K562 (cell line): ENCODE results near the gene MPPED2. TPM values are rescaled to one million over a fixed set of nuclear protein-coding genes. Genes with fewer than 3 reads are reported as not detected.

ENCODE experiments used
- ATAC-seq: fragments of 200-7000 bp; cut with Tn5 transposase; 3 replicates; pipeline ENCODE4 v1.9.1; 2020; ENCODE audit warnings: moderate library complexity
- BruUV-seq: library from RNA; stranded (reverse); fragments of 400-500 nt; replicated peaks from 2 replicates; lab custom pipeline; 2021; lab: Mats Ljungman, UMichigan
- CTCF ChIA-PET: fragments of 300-600 bp; formaldehyde crosslinking; extraction: SDS; loops from one replicate; lab custom pipeline; 2021; ENCODE audit warnings: low intra/inter-chr PET ratio; lab: Yijun Ruan, JAX
- POLR2A ChIA-PET: fragments of 300-600, 350-650 bp; sonication (Branson Sonifier 250); formaldehyde crosslinking; extraction: SDS; loops from one replicate; lab custom pipeline; 2021; ENCODE audit warnings: antibody characterized with exemption, inconsistent platforms; lab: Yijun Ruan, JAX
- DNase-seq, 4 experiments: peaks; one replicate each; pipeline versions ENCODE4 v3.0.0 to v3.0.0-alpha.2; 2011 to 2018; ENCODE audit warnings: low spot score in 3 of 4, mixed read lengths in 3 of 4; ENCODE audit errors: extremely low read depth in 1 of 4
- FAIRE-seq: peaks from 2 replicates; lab custom pipeline; 2011; peaks lifted over from hg19 to GRCh38; lab: Jason Lieb, UNC
- H2AFZ ChIP-seq: 2 replicates; pipeline ENCODE4 v1.6.0; 2011; ENCODE audit warnings: low read depth, low read length, control low read depth, inconsistent platforms
- H3K27ac ChIP-seq: fragments of 200-600 bp; 3 replicates; pipeline ENCODE4 v1.8.0; 2011; ENCODE audit warnings: low read depth, mild to moderate bottlenecking, control low read depth, inconsistent platforms, low read length, moderate library complexity, mixed read lengths; ENCODE audit errors: extremely low read depth
- H3K27me3 ChIP-seq, 2 experiments: fragments of 300-600 bp in 1 of 2; 2 replicates in 1 of 2; 3 replicates in 1 of 2; pipeline versions ENCODE4 v1.6.0 to v1.8.0; 2011; ENCODE audit warnings: inconsistent platforms in 2 of 2, low read length in 2 of 2, mild to moderate bottlenecking in 1 of 2, mixed read lengths in 1 of 2, moderate library complexity in 1 of 2; ENCODE audit not compliant: control insufficient read depth in 2 of 2, insufficient read depth in 2 of 2
- H3K36me3 ChIP-seq: fragments of 300-600 bp; 3 replicates; pipeline ENCODE4 v1.8.0; 2011; ENCODE audit warnings: mild to moderate bottlenecking, low read length, inconsistent platforms; ENCODE audit not compliant: control insufficient read depth, insufficient read depth
- H3K4me1 ChIP-seq, 2 experiments: fragments of 200-600 bp in 1 of 2; replicated peaks in 1 of 2; 2 replicates in 1 of 2; 3 replicates in 1 of 2; pipeline versions ENCODE4 v1.5.1 to v1.8.0; 2011; ENCODE audit warnings: inconsistent platforms in 2 of 2, low read length in 2 of 2, mild to moderate bottlenecking in 1 of 2, mixed read lengths in 1 of 2, moderate library complexity in 1 of 2; ENCODE audit not compliant: control insufficient read depth in 2 of 2, insufficient read depth in 2 of 2
- H3K4me2 ChIP-seq: 2 replicates; pipeline ENCODE4 v1.6.1; 2011; ENCODE audit warnings: low read length, control low read depth, inconsistent platforms, mixed read lengths; ENCODE audit not compliant: insufficient read depth
- H3K4me3 ChIP-seq: fragments of 200-600 bp; sonication (generic), shearing (Covaris generic); 2 replicates; pipeline ENCODE4 v1.5.1; 2016; ENCODE audit warnings: control low read depth, inconsistent platforms
- H3K79me2 ChIP-seq: fragments of 200-600 bp; 3 replicates; pipeline ENCODE4 v1.8.0; 2011; ENCODE audit warnings: low read length, inconsistent platforms; ENCODE audit not compliant: control insufficient read depth, insufficient read depth
- H3K9ac ChIP-seq, 2 experiments: 2 replicates each; pipeline versions ENCODE4 v1.6.0 to v1.6.1; 2011; ENCODE audit warnings: low read depth in 2 of 2, low read length in 2 of 2, control low read depth in 1 of 2, inconsistent platforms in 1 of 2, mild to moderate bottlenecking in 1 of 2, mixed read lengths in 1 of 2; ENCODE audit not compliant: insufficient read depth in 1 of 2
- H3K9me1 ChIP-seq: one replicate; pipeline ENCODE4 v1.6.0; 2011; ENCODE audit warnings: inconsistent platforms, mild to moderate bottlenecking, low read length, moderate library complexity; ENCODE audit not compliant: control insufficient read depth, insufficient read depth
- H3K9me3 ChIP-seq: replicated peaks from 2 replicates; pipeline ENCODE4 v1.5.1; 2011; ENCODE audit warnings: low read depth, low read length, inconsistent platforms; ENCODE audit not compliant: control insufficient read depth, insufficient read depth
- H4K20me1 ChIP-seq: replicated peaks from 2 replicates; pipeline ENCODE4 v1.6.1; 2011; ENCODE audit warnings: low read length, inconsistent platforms, mixed read lengths; ENCODE audit not compliant: control insufficient read depth, insufficient read depth
- BHLHE40 ChIP-seq: IDR thresholded peaks from 2 replicates; pipeline ENCODE4 v1.6.1; 2011; ENCODE audit warnings: low read length, improper control_type of control experiment
- MTA3 ChIP-seq: fragments of 450-650 bp; formaldehyde crosslinking; IDR thresholded peaks from 2 replicates; pipeline ENCODE4 v1.6.1; 2017; ENCODE audit warnings: mild to moderate bottlenecking, borderline replicate concordance
- RAD21 ChIP-seq, 2 experiments: fragments of 250-450 bp in 1 of 2; fragments of 450-650 bp in 1 of 2; sonication (Bioruptor Pico) in 1 of 2; formaldehyde crosslinking in 1 of 2; IDR thresholded peaks in 1 of 2; conservative IDR thresholded peaks in 1 of 2; 2 replicates each; pipeline versions ENCODE4 v1.4.0 to v1.8.0; 2020 to 2022; ENCODE audit warnings: mild to moderate bottlenecking in 2 of 2, moderate library complexity in 1 of 2
- ZBTB7A ChIP-seq: IDR thresholded peaks from 2 replicates; pipeline ENCODE4 v1.6.1; 2011; ENCODE audit warnings: low read depth, mild to moderate bottlenecking, low read length, moderate library complexity, borderline replicate concordance; ENCODE audit not compliant: control insufficient read depth
- ZSCAN32 ChIP-seq: fragments of 450-650 bp; formaldehyde crosslinking; IDR thresholded peaks from 2 replicates; pipeline ENCODE4 v1.4.0; 2020; ENCODE audit warnings: mild to moderate bottlenecking, moderate library complexity
- WGBS: fragments of 100-300 bp; shearing (Covaris generic); methylation state at CpG from one replicate; pipeline ENCODE4 v1.1.6; 2016; ENCODE audit warnings: low coverage, mixed read lengths; ENCODE audit not compliant: insufficient coverage; ENCODE audit errors: missing lambda C conversion rate; 5-methylcytosine and 5-hydroxymethylcytosine counted together
- in situ Hi-C: fragments of 300-500 bp; cut with MboI; formaldehyde crosslinking; loops from 4 replicates; pipeline ENCODE4 v1.15.0; 2018; ENCODE audit warnings: inconsistent platforms, mixed read lengths
- intact Hi-C: fragments of 100-400 bp; cut with micrococcal nuclease; formaldehyde crosslinking; loops from 2 replicates; pipeline ENCODE4 v1.14.2; 2022
- polyA plus RNA-seq, 8 experiments: library from polyadenylated mRNA; depleted of rRNA in 4 of 8; stranded (reverse) in 5 of 8; unstranded in 3 of 8; fragments of >200 nt; fragmentation: Nextera tagmentation in 2 of 8; fragmentation: Illumina TruSeq in 1 of 8; extraction: Ambion mirVana in 2 of 8; extraction: Trizol in 1 of 8; gene quantifications; 2 replicates each; pipeline versions ENCODE4 v1.2.1 to v1.2.3, GENCODE V29; 2011 to 2014; ENCODE audit warnings: inconsistent platforms in 1 of 8, missing spikeins in 1 of 8
- total RNA-seq, 7 experiments: library from RNA; depleted of rRNA in 6 of 7; stranded (reverse); fragments of >200 nt in 6 of 7; fragmentation: Illumina TruSeq in 2 of 7; extraction: Trizol in 2 of 7; gene quantifications; 2 replicates each; pipeline versions ENCODE4 v1.2.1 to v1.2.3, GENCODE V29; 2011 to 2021; ENCODE audit warnings: low replicate concordance in 1 of 7
- TF ChIP-seq, protein P1 (sequence below): sonication (generic); formaldehyde crosslinking; IDR thresholded peaks from 2 replicates; pipeline ENCODE4 v1.8.1; 2022; ENCODE audit warnings: missing genetic modification reagents

The MPPED2 gene
- total and polyA plus RNA-seq, 9 of the 15 experiments (the other 6 are each of a cell fraction or from before 2014, with no cell fraction given) = not detected

DNA sequence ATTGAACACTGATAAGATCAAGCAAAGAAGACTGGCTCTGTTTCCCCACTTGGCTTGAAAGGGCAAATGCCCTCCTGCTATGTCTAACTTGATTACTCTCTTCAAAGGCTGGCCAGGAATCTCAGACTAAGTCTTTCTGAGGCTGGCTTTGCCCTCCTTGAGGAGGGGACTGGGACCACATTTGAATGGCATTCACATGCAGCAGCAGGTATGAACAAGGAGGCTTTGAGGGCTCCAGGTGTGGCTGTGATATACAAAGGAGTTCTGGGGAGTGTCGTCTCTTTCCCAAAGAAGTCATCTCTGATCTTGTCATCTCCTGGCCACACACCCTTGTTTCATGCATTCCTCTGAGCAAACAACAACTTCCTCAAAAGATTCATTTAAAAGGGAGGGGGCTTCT, 132.4 kb downstream of the MPPED2 start:
- ChIA-PET CTCF (no interaction called here), POLR2A (interaction anchor here (0.6 kb wide), 1 partner anchor 14 kb away, joined by 3 read pairs; no protein-coding TSS in a partner anchor)
- intact Hi-C loops = no loop called here
- ATAC-seq (no peak), DNase-seq (no peak), FAIRE-seq (no peak)
- no peak overlapping the region for H2AFZ ChIP-seq
- H3K9me1 ChIP-seq = no peaks in the 10 kb centered on the region
- TF ChIP-seq, protein P1, sequence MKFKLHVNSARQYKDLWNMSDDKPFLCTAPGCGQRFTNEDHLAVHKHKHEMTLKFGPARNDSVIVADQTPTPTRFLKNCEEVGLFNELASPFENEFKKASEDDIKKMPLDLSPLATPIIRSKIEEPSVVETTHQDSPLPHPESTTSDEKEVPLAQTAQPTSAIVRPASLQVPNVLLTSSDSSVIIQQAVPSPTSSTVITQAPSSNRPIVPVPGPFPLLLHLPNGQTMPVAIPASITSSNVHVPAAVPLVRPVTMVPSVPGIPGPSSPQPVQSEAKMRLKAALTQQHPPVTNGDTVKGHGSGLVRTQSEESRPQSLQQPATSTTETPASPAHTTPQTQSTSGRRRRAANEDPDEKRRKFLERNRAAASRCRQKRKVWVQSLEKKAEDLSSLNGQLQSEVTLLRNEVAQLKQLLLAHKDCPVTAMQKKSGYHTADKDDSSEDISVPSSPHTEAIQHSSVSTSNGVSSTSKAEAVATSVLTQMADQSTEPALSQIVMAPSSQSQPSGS (CRISPR knock-in tag) = no peak
- no peak for TF ChIP-seq ZBTB7A
- no peak for TF ChIP-seq ZSCAN32
- TF ChIP-seq RAD21 (CRISPR knock-in tag; conservative IDR thresholded peaks at IDR 0.05 in 1 of 2, IDR thresholded peaks at IDR 0.05 in 1 of 2) = no peak
- no peak for TF ChIP-seq MTA3
- no peak for TF ChIP-seq BHLHE40
- no peak overlapping the region for H3K4me2 ChIP-seq
- H3K79me2 ChIP-seq = no peaks in the 10 kb centered on the region
- BruUV-seq = no TSS peak
- H3K9me3 ChIP-seq = no peaks in the 10 kb centered on the region
- H3K9ac ChIP-seq = no peak overlapping the region
- H4K20me1 ChIP-seq = no peaks in the 10 kb centered on the region
- in situ Hi-C loops = no loop called here
- no peak overlapping the region for H3K27ac ChIP-seq
- WGBS = 0% methylated on average over 1 of the region's 1 CpG
- H3K27me3 ChIP-seq = no peaks in the 10 kb centered on the region; a peak in 1 of 5 replicates
- H3K36me3 ChIP-seq = no peaks in the 10 kb centered on the region
- H3K4me1 ChIP-seq = no peaks in the 10 kb centered on the region
- H3K4me3 ChIP-seq = no peak overlapping the region
